Gastrocnemius medialis (tissue), 4 donors: ENCODE results near the gene ARL8B. TPM values are rescaled to one million over a fixed set of nuclear protein-coding genes. Genes with fewer than 3 reads are reported as not detected.

ENCODE experiments used
- ATAC-seq, 2 donors: fragments of 150-250 bp; one replicate each; pipeline ENCODE4 v1.9.1; 2016
- DNase-seq, 2 donors: peaks; one replicate each; pipeline ENCODE4 v3.0.0-alpha.2; 2019
- H3K27ac ChIP-seq, 4 donors: fragments of 200-600 bp; sonication (generic); 1 replicate in 1 of 4; 2 replicates in 3 of 4; pipeline ENCODE4 v1.5.1; 2016 to 2018; ENCODE audit warnings: mild to moderate bottlenecking in 2 of 4, moderate library complexity in 1 of 4
- H3K27me3 ChIP-seq, 3 donors: fragments of 200-600 bp; sonication (generic) in 2 of 3; 1 replicate in 1 of 3; 2 replicates in 2 of 3; pipeline versions ENCODE4 v1.5.1 to v1.6.0; 2016 to 2019; ENCODE audit warnings: mild to moderate bottlenecking in 1 of 3, moderate library complexity in 1 of 3
- H3K36me3 ChIP-seq, 2 donors: fragments of 200-600 bp; sonication (generic) in 1 of 2; one replicate each; pipeline ENCODE4 v1.5.1; 2017 to 2018
- H3K4me1 ChIP-seq, 2 donors: fragments of 200-600 bp; sonication (generic) in 1 of 2; one replicate each; pipeline ENCODE4 v1.5.1; 2016 to 2017; ENCODE audit warnings: mild to moderate bottlenecking in 2 of 2
- H3K4me3 ChIP-seq, 4 donors: fragments of 200-600 bp; sonication (generic) in 3 of 4; 1 replicate in 1 of 4; 2 replicates in 3 of 4; pipeline ENCODE4 v1.5.1; 2016 to 2019; ENCODE audit warnings: mild to moderate bottlenecking in 2 of 4
- H3K9me3 ChIP-seq, 3 donors: fragments of 200-600 bp; sonication (generic) in 2 of 3; 1 replicate in 1 of 3; 2 replicates in 2 of 3; pipeline ENCODE4 v1.5.1; 2016 to 2019
- CTCF ChIP-seq, 5 experiments: fragments of 450-650 bp in 3 of 5; fragments of 200-600 bp in 2 of 5; sonication (generic) in 2 of 5; IDR thresholded peaks in 4 of 5; conservative IDR thresholded peaks in 1 of 5; 1 replicate in 4 of 5; 2 replicates in 1 of 5; pipeline ENCODE4 v1.5.1; 2016 to 2019; ENCODE audit warnings: antibody characterized with exemption in 5 of 5, mild to moderate bottlenecking in 3 of 5, moderate library complexity in 3 of 5
- POLR2A ChIP-seq, 2 donors: fragments of 450-650 bp; IDR thresholded peaks; one replicate each; pipeline ENCODE4 v1.6.1; 2017; ENCODE audit warnings: antibody characterized with exemption in 2 of 2, mild to moderate bottlenecking in 2 of 2, moderate library complexity in 2 of 2
- in situ Hi-C, 4 donors: fragments of 200-750 bp; cut with MboI; loops; one replicate each; pipeline versions ENCODE4 v1.15.0 to v1.8.0; 2017; ENCODE audit warnings: low sequenced_read_pairs in 4 of 4
- intact Hi-C: fragments of 100-400 bp; cut with DNase I; formaldehyde crosslinking; loops from one replicate; pipeline ENCODE4 v1.15.1; 2023; ENCODE audit warnings: low total_unique reads
- total RNA-seq, 4 donors: library from RNA; depleted of rRNA; stranded (reverse); fragments of >200 nt; gene quantifications; one replicate each; pipeline versions ENCODE4 v1.1.0 to v1.2.3, GENCODE V29; 2016

ARL8B gene
- total RNA-seq, 4 donors from 2014 or later: 69.3 to 198 (median 95.0) TPM

GRCh38 chr3:5201536-5201935 is 79.4 kb downstream of the ARL8B start:
- peaks cover 0 to 72% of the 10 kb centered on the region in 2 donors for H3K36me3 ChIP-seq
- H3K27ac ChIP-seq: no peak overlapping the region
- no peak for DNase-seq
- ATAC-seq: no peak
- in situ Hi-C loops (loop anchor here in 1 of 4 donors (25.0 kb wide), 1 partner anchor 489 kb away; no protein-coding TSS in a partner anchor), intact Hi-C loops (no loop called here)
- no peak overlapping the region for H3K4me3 ChIP-seq
- no peaks in the 10 kb centered on the region for H3K9me3 ChIP-seq
- H3K27me3 ChIP-seq: no peaks in the 10 kb centered on the region
- H3K4me1 ChIP-seq: peaks cover 3 to 4% of the 10 kb centered on the region in 2 donors
- TF ChIP-seq POLR2A (IDR thresholded peaks at IDR 0.05) (no peak), CTCF (IDR thresholded peaks at IDR 0.05 in 4 of 5, conservative IDR thresholded peaks at IDR 0.05 in 1 of 5) (no peak)

- Histone ChIP-seq H3K4me3 (no peak overlapping the region), H3K9me3 (no peaks in the 10 kb centered on the region), H3K4me1 (peaks cover under 1 to 2% of the 10 kb centered on the region in 2 donors), H3K36me3 (peaks cover 0 to 79% of the 10 kb centered on the region in 2 donors), H3K27me3 (no peaks in the 10 kb centered on the region), H3K27ac (no peak overlapping the region)
- ATAC-seq: no peak
- DNase-seq: no peak
- no peak for TF ChIP-seq POLR2A (IDR thresholded peaks at IDR 0.05)
- intact Hi-C loops (no loop called here), in situ Hi-C loops (loop anchor here in 1 of 4 donors (25.0 kb wide), 1 partner anchor 490 kb away; no protein-coding TSS in a partner anchor)
Observed at GRCh38 chr3:5202222-5202621, 80.1 kb downstream of the ARL8B start.

GRCh38 chr3:5205165-5205941 is 83.3 kb downstream of the ARL8B start:
- no peak for DNase-seq
- Histone ChIP-seq H3K27me3 (no peaks in the 10 kb centered on the region), H3K4me3 (no peak overlapping the region), H3K9me3 (no peaks in the 10 kb centered on the region), H3K27ac (no peak overlapping the region), H3K4me1 (no peaks in the 10 kb centered on the region), H3K36me3 (peaks cover 7 to 98% of the 10 kb centered on the region in 2 donors)
- ATAC-seq: no peak
- TF ChIP-seq CTCF (IDR thresholded peaks at IDR 0.05 in 4 of 5, conservative IDR thresholded peaks at IDR 0.05 in 1 of 5): no peak
- TF ChIP-seq POLR2A (IDR thresholded peaks at IDR 0.05): no peak
- in situ Hi-C loops (loop anchor here in 1 of 4 donors (25.0 kb wide), 1 partner anchor 493 kb away; no protein-coding TSS in a partner anchor), intact Hi-C loops (no loop called here)

GRCh38 chr3:5210926-5211325 is 88.8 kb downstream of the ARL8B start:
- H3K27me3 ChIP-seq: no peaks in the 10 kb centered on the region
- no peak overlapping the region for H3K4me3 ChIP-seq
- ATAC-seq (no peak), DNase-seq (no peak)
- H3K9me3 ChIP-seq: no peaks in the 10 kb centered on the region
- intact Hi-C loops: no loop called here
- no peak for TF ChIP-seq CTCF (IDR thresholded peaks at IDR 0.05 in 4 of 5, conservative IDR thresholded peaks at IDR 0.05 in 1 of 5)
- TF ChIP-seq POLR2A (IDR thresholded peaks at IDR 0.05): no peak
- H3K4me1 ChIP-seq: no peaks in the 10 kb centered on the region
- H3K27ac ChIP-seq: no peak overlapping the region
- H3K36me3 ChIP-seq: peaks cover 9 to 97% of the 10 kb centered on the region in 2 donors
- in situ Hi-C loops: loop anchor here in 1 of 4 donors (25.0 kb wide), 1 partner anchor 499 kb away; no protein-coding TSS in a partner anchor
